ENCODE measurements around the gene FUT2.
"Not testable (repeated sequence)": the region's sequence is repeated elsewhere in the genome, so short reads cannot be mapped to it uniquely, and the experiment has no call there.

DNA sequence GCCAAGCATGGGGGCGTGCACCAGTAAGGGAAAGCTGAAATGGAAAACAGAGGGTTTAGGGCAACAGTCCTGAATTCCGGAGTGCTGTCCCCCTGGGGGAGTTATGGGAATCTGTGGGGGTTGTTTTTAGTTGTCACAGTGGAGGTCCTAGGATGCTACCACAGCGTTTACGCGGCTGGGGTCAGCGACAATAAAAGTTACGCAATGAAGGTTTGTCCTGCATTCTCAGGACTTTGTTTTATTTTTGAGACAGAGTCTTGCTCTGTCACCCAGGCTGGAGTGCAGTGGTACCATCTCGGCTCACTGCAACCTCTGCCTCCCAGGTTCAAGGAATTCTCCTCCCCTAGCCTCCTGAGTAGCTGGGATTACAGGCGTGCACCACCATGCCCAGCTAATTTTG lies 2.1 kb upstream of the FUT2 start:
- not testable (repeated sequence) for TF ChIP-seq POLR2A, POLR2AphosphoS5 (IDR thresholded peaks at IDR 0.05; ENCODE audit: low read depth, low read length)
